Endothelial cell of umbilical vein (primary cell): ENCODE data around the gene DENND1A. TPM values are rescaled to one million over a fixed set of nuclear protein-coding genes. Genes with fewer than 3 reads are reported as not detected.

Source experiments
- BruUV-seq: library from RNA; stranded (reverse); fragments of 400-500 nt; replicated peaks from 2 replicates; lab custom pipeline; 2021; lab: Mats Ljungman, UMichigan
- CTCF ChIA-PET: fragments of 300-600, 350-600 bp; sonication (Branson Sonifier 250); formaldehyde crosslinking; loops from one replicate; lab custom pipeline; 2021; ENCODE audit warnings: antibody characterized with exemption, inconsistent platforms; lab: Charles Lee
- POLR2A ChIA-PET: fragments of 300-600, 350-600 bp; sonication (Branson Sonifier 250); formaldehyde crosslinking; loops from one replicate; lab custom pipeline; 2021; ENCODE audit warnings: antibody characterized with exemption, inconsistent platforms; lab: Charles Lee
- DNase-seq: peaks from one replicate; pipeline ENCODE4 v3.0.0-alpha.2; 2011; ENCODE audit warnings: low read depth, low spot score
- FAIRE-seq: peaks from 2 replicates; lab custom pipeline; 2011; peaks lifted over from hg19 to GRCh38; lab: Jason Lieb, UNC
- H2AFZ ChIP-seq: 2 replicates; pipeline ENCODE4 v1.6.0; 2012; ENCODE audit warnings: low read depth, low read length, control low read depth, inconsistent platforms
- H3K27ac ChIP-seq: 2 replicates; pipeline ENCODE4 v1.5.1; 2011; ENCODE audit warnings: low read depth, mild to moderate bottlenecking, control low read depth, low read length, moderate library complexity; ENCODE audit not compliant: insufficient read depth
- H3K27me3 ChIP-seq, 2 experiments: 2 replicates each; pipeline versions ENCODE4 v1.6.0 to v1.6.1; 2011; ENCODE audit warnings: low read length in 2 of 2, mixed read lengths in 1 of 2; ENCODE audit not compliant: control insufficient read depth in 2 of 2, insufficient read depth in 2 of 2
- H3K36me3 ChIP-seq, 2 experiments: 2 replicates in 1 of 2; 3 replicates in 1 of 2; pipeline ENCODE4 v1.5.1; 2011; ENCODE audit warnings: low read length in 2 of 2, mild to moderate bottlenecking in 1 of 2, moderate library complexity in 1 of 2; ENCODE audit not compliant: control insufficient read depth in 2 of 2, insufficient read depth in 2 of 2; ENCODE audit errors: extremely low read depth in 1 of 2
- H3K4me1 ChIP-seq: 3 replicates; pipeline ENCODE4 v1.5.1; 2011; ENCODE audit warnings: mild to moderate bottlenecking, low read length; ENCODE audit not compliant: control insufficient read depth, insufficient read depth; ENCODE audit errors: extremely low read depth
- H3K4me2 ChIP-seq: 2 replicates; pipeline ENCODE4 v1.6.1; 2011; ENCODE audit warnings: low read length, control low read depth, mixed read lengths; ENCODE audit not compliant: insufficient read depth
- H3K4me3 ChIP-seq, 3 experiments: fragments of 200-600 bp in 1 of 3; sonication (generic), shearing (Covaris generic) in 1 of 3; replicated peaks in 1 of 3; 2 replicates each; pipeline ENCODE4 v1.5.1; 2011 to 2016; ENCODE audit warnings: control low read depth in 3 of 3, low read length in 3 of 3, mild to moderate bottlenecking in 2 of 3, inconsistent platforms in 1 of 3, low read depth in 1 of 3, moderate library complexity in 1 of 3; ENCODE audit not compliant: insufficient read depth in 1 of 3
- H3K79me2 ChIP-seq: 2 replicates; pipeline ENCODE4 v1.6.0; 2012; ENCODE audit warnings: low read length, inconsistent platforms; ENCODE audit not compliant: control insufficient read depth, insufficient read depth
- H3K9ac ChIP-seq: replicated peaks from 2 replicates; pipeline ENCODE3; 2011; ENCODE audit warnings: low read length, control low read depth; ENCODE audit not compliant: insufficient read depth; ENCODE audit errors: extremely low read depth
- H3K9me1 ChIP-seq: replicated peaks from 3 replicates; pipeline ENCODE4 v1.6.0; 2011; ENCODE audit warnings: mild to moderate bottlenecking, low read length; ENCODE audit not compliant: control insufficient read depth, insufficient read depth; ENCODE audit errors: extremely low read depth
- H3K9me3 ChIP-seq: replicated peaks from 2 replicates; pipeline ENCODE4 v1.5.1; 2012; ENCODE audit warnings: low read length, inconsistent platforms; ENCODE audit not compliant: control insufficient read depth, insufficient read depth
- H4K20me1 ChIP-seq: replicated peaks from 2 replicates; pipeline ENCODE3; 2011; ENCODE audit warnings: mild to moderate bottlenecking, low read length; ENCODE audit not compliant: control insufficient read depth, insufficient read depth; ENCODE audit errors: extremely low read depth
- EZH2 ChIP-seq: IDR thresholded peaks from 2 replicates; pipeline ENCODE4 v1.6.1; 2012; ENCODE audit warnings: borderline replicate concordance, low read depth, mild to moderate bottlenecking, moderate library complexity, low read length, inconsistent platforms; ENCODE audit not compliant: severe bottlenecking
- FOS ChIP-seq: IDR thresholded peaks from 2 replicates; pipeline ENCODE4 v1.6.1; 2011; ENCODE audit warnings: mild to moderate bottlenecking, low read length, moderate library complexity, borderline replicate concordance; ENCODE audit not compliant: insufficient read depth
- GATA2 ChIP-seq: IDR thresholded peaks from 2 replicates; pipeline ENCODE4 v1.7.0; 2011; ENCODE audit warnings: low read depth, mild to moderate bottlenecking, moderate library complexity, mixed read lengths, low read length; ENCODE audit not compliant: insufficient read length, insufficient read depth
- JUN ChIP-seq: IDR thresholded peaks from 2 replicates; pipeline ENCODE4 v1.6.1; 2011; ENCODE audit warnings: borderline replicate concordance, low read depth; ENCODE audit not compliant: insufficient read length, insufficient read depth
- MYC ChIP-seq: IDR thresholded peaks from one replicate; pipeline ENCODE4 v1.6.1; 2011; ENCODE audit warnings: mild to moderate bottlenecking, low read depth, low read length
- POLR2A ChIP-seq: IDR thresholded peaks from 2 replicates; pipeline ENCODE4 v1.6.1; 2012; ENCODE audit warnings: low read depth, mild to moderate bottlenecking, control low read depth, low read length
- POLR2AphosphoS5 ChIP-seq: IDR thresholded peaks from 2 replicates; pipeline ENCODE4 v1.6.1; 2012; ENCODE audit warnings: low read depth, mild to moderate bottlenecking, control low read depth, low read length, moderate library complexity; ENCODE audit not compliant: insufficient read depth
- dilution Hi-C: fragments of 300-500 bp; cut with MboI; formaldehyde crosslinking; loops from one replicate; pipeline ENCODE4 v1.15.0; 2019; ENCODE audit warnings: low sequenced_read_pairs; ENCODE audit not compliant: extremely low pct_ligation_motif_present
- intact Hi-C: fragments of 100-400 bp; cut with micrococcal nuclease; formaldehyde crosslinking; loops from one replicate; pipeline ENCODE4 v1.10.0; 2022
- polyA plus RNA-seq, 4 experiments: library from polyadenylated mRNA; depleted of rRNA in 3 of 4; stranded (reverse) in 3 of 4; unstranded in 1 of 4; fragments of >200 nt; gene quantifications; 2 replicates each; pipeline versions ENCODE4 v1.2.1 to v1.2.3, GENCODE V29; 2011 to 2012; ENCODE audit warnings: missing spikeins in 1 of 4
- total RNA-seq: library from RNA; stranded (reverse); gene quantifications from 2 replicates; pipeline ENCODE4 v1.2.3, GENCODE V29; 2021
- TF ChIP-seq, protein P1 (sequence below): IDR thresholded peaks from 2 replicates; pipeline ENCODE4 v1.6.1; 2011; ENCODE audit not compliant: insufficient read depth, insufficient read length
- TF ChIP-seq, protein P2 (sequence below), 2 donors: IDR thresholded peaks; 1 replicate in 1 of 2; 2 replicates in 1 of 2; pipeline ENCODE4 v1.5.1; 2011; ENCODE audit warnings: low read length in 2 of 2, mild to moderate bottlenecking in 2 of 2, moderate library complexity in 2 of 2, control low read depth in 1 of 2, inconsistent platforms in 1 of 2, low read depth in 1 of 2; ENCODE audit not compliant: insufficient read depth in 1 of 2; ENCODE audit errors: extremely low read depth in 1 of 2

Gene DENND1A
- total and polyA plus RNA-seq, 2 donors (not counting 3 experiments of a cell fraction or from before 2014, with no cell fraction given), result 18.5 to 24.5 TPM

DNA sequence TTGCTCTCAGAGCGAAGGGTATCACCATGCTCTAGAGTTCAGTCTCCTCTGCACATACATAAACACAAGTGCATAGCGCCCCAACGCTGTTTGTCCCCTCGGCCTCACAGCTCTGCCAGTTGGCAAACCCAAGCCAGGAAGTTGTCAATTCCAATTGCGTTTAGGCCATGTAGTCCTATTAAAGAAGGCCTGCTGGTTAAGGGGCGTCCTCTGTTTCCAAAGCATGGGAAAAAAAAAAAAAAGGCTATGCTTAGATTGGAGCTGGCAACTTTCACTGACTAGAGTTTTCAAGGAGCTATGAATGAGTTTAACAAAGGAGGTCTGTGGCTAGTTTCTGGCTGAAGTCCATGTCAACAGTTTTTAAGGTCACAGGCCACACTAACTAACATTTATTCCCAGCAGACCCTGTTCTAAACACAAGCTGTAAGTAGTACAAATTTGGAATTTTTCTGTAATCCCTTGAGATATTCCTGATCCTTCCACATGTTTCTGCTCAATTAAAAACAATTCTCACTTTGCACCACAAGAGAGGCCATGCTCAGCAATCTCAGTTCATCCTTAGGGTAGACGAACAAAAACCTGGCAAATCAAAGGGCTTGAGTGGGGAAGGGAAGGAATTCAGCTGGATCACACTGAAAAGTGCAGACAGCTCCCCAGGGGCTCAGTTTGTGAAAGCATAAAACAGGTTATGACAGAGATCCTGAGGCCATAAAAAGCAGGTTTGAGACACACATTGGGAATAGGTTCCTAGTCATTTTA lies 187.7 kb downstream of the DENND1A start:
- intact Hi-C loops, result no loop called here
- Histone ChIP-seq H2AFZ (no peak overlapping the region), H3K9me1 (no peaks in the 10 kb centered on the region), H3K4me3 (no peak overlapping the region), H3K4me2 (no peak overlapping the region), H3K9me3 (no peaks in the 10 kb centered on the region), H3K27ac (no peak overlapping the region), H3K4me1 (no peaks in the 10 kb centered on the region), H4K20me1 (no peaks in the 10 kb centered on the region), H3K79me2 (no peaks in the 10 kb centered on the region), H3K27me3 (no peaks in the 10 kb centered on the region), H3K36me3 (no peaks in the 10 kb centered on the region), H3K9ac (no peak overlapping the region)
- no TSS peak for BruUV-seq
- CTCF ChIA-PET, result interaction anchor here (1.0 to 1.2 kb wide), 2 partner anchors 8 to 15 kb away, joined by 4 read pairs; no protein-coding TSS in a partner anchor
- dilution Hi-C loops, result no loop called here
- FAIRE-seq (no peak), DNase-seq (peak; percentile 70)
- TF ChIP-seq GATA2, result no peak
- TF ChIP-seq, protein P1, sequence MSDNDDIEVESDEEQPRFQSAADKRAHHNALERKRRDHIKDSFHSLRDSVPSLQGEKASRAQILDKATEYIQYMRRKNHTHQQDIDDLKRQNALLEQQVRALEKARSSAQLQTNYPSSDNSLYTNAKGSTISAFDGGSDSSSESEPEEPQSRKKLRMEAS, result no peak
- TF ChIP-seq MYC, result no peak
- TF ChIP-seq JUN, result no peak
- TF ChIP-seq POLR2AphosphoS5, result no peak
- TF ChIP-seq FOS, result no peak
- TF ChIP-seq, protein P2, sequence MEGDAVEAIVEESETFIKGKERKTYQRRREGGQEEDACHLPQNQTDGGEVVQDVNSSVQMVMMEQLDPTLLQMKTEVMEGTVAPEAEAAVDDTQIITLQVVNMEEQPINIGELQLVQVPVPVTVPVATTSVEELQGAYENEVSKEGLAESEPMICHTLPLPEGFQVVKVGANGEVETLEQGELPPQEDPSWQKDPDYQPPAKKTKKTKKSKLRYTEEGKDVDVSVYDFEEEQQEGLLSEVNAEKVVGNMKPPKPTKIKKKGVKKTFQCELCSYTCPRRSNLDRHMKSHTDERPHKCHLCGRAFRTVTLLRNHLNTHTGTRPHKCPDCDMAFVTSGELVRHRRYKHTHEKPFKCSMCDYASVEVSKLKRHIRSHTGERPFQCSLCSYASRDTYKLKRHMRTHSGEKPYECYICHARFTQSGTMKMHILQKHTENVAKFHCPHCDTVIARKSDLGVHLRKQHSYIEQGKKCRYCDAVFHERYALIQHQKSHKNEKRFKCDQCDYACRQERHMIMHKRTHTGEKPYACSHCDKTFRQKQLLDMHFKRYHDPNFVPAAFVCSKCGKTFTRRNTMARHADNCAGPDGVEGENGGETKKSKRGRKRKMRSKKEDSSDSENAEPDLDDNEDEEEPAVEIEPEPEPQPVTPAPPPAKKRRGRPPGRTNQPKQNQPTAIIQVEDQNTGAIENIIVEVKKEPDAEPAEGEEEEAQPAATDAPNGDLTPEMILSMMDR (IDR thresholded peaks at IDR 0.05; ENCODE audit: extremely low read depth in 1 of 2, insufficient read depth in 1 of 2, low read depth in 1 of 2, low read length in 2 of 2), result no peak
- TF ChIP-seq POLR2A, result no peak
- TF ChIP-seq EZH2, result no peak
- POLR2A ChIA-PET, result no interaction called here
